Thoracic aorta (tissue), 2 donors: ENCODE measurements around the gene PRKCSH. TPM values are rescaled to one million over a fixed set of nuclear protein-coding genes. Genes with fewer than 3 reads are reported as not detected.
A peak's percentile ranks its signal among the peaks of the same experiment; 100 is the strongest.

Experiments
- ATAC-seq: fragments of 150-250 bp; one replicate; pipeline ENCODE4 v1.8.0; 2017; ENCODE audit warnings: low read depth; ENCODE audit not compliant: insufficient number of reproducible peaks, low FRiP score
- DNase-seq: peaks from one replicate; pipeline ENCODE4 v3.0.0-alpha.2; 2020; ENCODE audit warnings: low spot score
- H3K27ac ChIP-seq, 2 donors: fragments of 200-600 bp; sonication (generic); 1 replicate in 1 of 2; 2 replicates in 1 of 2; pipeline ENCODE4 v1.5.1; 2016; ENCODE audit warnings: mild to moderate bottlenecking in 2 of 2, moderate library complexity in 2 of 2
- H3K27me3 ChIP-seq: fragments of 200-600 bp; sonication (generic); replicated peaks from 2 replicates; pipeline ENCODE4 v1.6.0; 2016; ENCODE audit warnings: mild to moderate bottlenecking; ENCODE audit not compliant: insufficient read depth
- H3K36me3 ChIP-seq: fragments of 200-600 bp; sonication (generic); one replicate; pipeline ENCODE4 v1.5.1; 2016
- H3K4me1 ChIP-seq, 2 donors: fragments of 200-600 bp; sonication (generic); 1 replicate in 1 of 2; 2 replicates in 1 of 2; pipeline versions ENCODE4 v1.5.1 to v1.6.0; 2016; ENCODE audit warnings: low read depth in 2 of 2, mild to moderate bottlenecking in 1 of 2; ENCODE audit not compliant: control insufficient read depth in 1 of 2
- H3K4me3 ChIP-seq: fragments of 200-600 bp; sonication (generic); 2 replicates; pipeline ENCODE4 v1.5.1; 2016; ENCODE audit warnings: mild to moderate bottlenecking
- H3K9me3 ChIP-seq: fragments of 200-600 bp; sonication (generic); 2 replicates; pipeline ENCODE4 v1.5.1; 2016
- total RNA-seq, 2 donors: library from RNA; depleted of rRNA; stranded (reverse); fragments of >200 nt; gene quantifications; one replicate each; pipeline versions ENCODE4 v1.1.0 to v1.2.3, GENCODE V29; 2016
- TF ChIP-seq, protein P1 (sequence below): fragments of 200-600 bp; sonication (generic); IDR thresholded peaks from one replicate; pipeline ENCODE4 v1.5.1; 2019; ENCODE audit warnings: antibody characterized with exemption

Gene PRKCSH
- total RNA-seq, 2 donors from 2014 or later, result 121 to 123 TPM

DNA sequence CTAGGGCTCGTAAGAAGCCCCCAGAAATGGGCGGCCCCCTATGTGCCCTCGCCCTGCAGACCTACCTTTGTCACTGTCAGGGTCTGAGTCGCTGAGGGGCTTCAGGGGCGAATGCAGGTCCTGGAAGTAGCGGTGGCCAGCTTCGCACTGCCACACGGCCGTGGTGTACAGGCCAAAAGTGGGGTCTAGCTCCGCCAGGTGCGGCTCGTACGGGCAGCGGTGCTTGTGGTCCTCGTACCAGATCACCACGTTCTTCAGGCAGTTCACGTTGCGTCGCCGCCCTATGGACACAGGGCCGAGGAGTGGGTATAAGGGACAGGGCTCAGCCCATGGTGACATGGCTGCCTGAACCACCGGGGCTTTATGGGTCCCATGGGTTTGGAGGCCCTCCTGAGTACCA lies 60.5 kb downstream of the PRKCSH start:
- ATAC-seq (no peak), DNase-seq (no peak)
- Histone ChIP-seq H3K36me3 (peaks cover 21% of the 10 kb centered on the region), H3K4me3 (no peak overlapping the region), H3K27me3 (no peaks in the 10 kb centered on the region), H3K4me1 (no peaks in the 10 kb centered on the region), H3K9me3 (no peaks in the 10 kb centered on the region), H3K27ac (no peak overlapping the region)
- TF ChIP-seq, protein P1, sequence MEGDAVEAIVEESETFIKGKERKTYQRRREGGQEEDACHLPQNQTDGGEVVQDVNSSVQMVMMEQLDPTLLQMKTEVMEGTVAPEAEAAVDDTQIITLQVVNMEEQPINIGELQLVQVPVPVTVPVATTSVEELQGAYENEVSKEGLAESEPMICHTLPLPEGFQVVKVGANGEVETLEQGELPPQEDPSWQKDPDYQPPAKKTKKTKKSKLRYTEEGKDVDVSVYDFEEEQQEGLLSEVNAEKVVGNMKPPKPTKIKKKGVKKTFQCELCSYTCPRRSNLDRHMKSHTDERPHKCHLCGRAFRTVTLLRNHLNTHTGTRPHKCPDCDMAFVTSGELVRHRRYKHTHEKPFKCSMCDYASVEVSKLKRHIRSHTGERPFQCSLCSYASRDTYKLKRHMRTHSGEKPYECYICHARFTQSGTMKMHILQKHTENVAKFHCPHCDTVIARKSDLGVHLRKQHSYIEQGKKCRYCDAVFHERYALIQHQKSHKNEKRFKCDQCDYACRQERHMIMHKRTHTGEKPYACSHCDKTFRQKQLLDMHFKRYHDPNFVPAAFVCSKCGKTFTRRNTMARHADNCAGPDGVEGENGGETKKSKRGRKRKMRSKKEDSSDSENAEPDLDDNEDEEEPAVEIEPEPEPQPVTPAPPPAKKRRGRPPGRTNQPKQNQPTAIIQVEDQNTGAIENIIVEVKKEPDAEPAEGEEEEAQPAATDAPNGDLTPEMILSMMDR, result no peak

DNA sequence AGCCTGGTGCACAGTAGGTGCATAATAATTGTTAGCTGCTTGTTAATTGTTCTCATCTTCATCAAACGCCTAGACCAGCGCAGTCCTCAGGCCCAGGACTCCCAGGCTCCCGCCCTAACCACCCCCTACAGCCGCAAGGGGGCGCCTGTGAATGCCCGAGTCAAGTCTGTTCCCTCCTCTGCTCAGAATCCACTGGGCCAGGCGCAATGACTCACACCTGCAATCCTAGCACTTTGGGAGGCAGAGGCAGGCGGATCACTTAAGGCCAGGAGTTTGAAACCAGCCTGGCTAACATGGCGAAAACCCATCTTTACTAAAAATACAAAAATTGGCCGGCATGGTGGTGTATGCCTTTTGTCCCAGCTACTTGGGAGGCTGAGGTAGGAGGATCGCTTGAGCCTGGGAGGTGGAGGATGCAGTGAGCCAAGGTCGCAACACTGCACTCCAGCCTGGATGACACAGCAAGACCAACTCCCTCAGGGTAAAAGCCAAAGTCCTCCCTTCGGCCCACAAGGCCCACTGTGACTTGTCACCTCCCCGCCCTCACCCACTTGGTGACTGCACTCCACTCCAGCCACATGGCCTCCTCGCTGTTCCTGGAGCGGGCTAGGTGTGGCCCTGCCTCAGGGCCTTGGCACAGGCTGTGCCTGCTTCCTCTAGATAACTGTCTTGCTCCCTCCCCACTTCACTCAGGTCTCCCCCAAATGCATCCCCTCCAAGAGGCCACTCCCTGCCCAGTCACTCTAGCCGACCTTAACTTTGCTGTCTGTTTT lies 61.1 kb downstream of the PRKCSH start:
- Histone ChIP-seq H3K27ac (no peak overlapping the region), H3K4me3 (no peak overlapping the region), H3K9me3 (no peaks in the 10 kb centered on the region), H3K27me3 (no peaks in the 10 kb centered on the region), H3K36me3 (peaks cover 21% of the 10 kb centered on the region), H3K4me1 (no peaks in the 10 kb centered on the region)
- TF ChIP-seq, protein P1, result peak; percentile 65
- ATAC-seq, result no peak
- peak; percentile 27 for DNase-seq

DNA sequence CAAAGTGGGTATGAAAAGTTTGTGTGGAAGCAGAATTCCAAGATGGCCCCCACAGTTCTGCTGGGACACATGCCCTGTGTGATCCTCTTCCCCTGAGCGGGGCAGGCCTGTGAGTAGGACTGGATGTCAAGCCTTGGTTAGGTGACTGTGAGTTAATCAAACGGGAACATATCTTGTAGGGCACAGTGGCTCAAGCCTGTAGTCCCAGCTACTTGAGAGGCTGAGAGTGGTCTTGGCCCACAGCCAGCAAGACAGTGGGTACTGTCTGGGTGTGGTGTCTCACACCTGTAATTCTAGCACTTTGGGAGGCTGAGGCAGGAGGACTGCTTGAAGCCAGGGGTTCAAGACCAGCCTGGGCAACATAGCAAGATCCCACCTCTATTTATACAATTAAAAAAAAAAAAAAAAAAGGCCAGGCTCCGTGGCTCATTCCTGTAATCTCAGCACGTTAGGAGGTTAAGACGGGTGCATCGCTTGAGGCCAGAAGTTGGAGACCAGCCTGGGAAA lies 63.8 kb downstream of the PRKCSH start:
- TF ChIP-seq, protein P1, result no peak
- Histone ChIP-seq H3K4me1 (peaks cover 0 to under 1% of the 10 kb centered on the region in 2 donors), H3K27me3 (no peaks in the 10 kb centered on the region), H3K4me3 (no peak overlapping the region), H3K9me3 (no peaks in the 10 kb centered on the region), H3K36me3 (peaks cover 14% of the 10 kb centered on the region), H3K27ac (no peak overlapping the region)
- ATAC-seq (no peak), DNase-seq (no peak)

DNA sequence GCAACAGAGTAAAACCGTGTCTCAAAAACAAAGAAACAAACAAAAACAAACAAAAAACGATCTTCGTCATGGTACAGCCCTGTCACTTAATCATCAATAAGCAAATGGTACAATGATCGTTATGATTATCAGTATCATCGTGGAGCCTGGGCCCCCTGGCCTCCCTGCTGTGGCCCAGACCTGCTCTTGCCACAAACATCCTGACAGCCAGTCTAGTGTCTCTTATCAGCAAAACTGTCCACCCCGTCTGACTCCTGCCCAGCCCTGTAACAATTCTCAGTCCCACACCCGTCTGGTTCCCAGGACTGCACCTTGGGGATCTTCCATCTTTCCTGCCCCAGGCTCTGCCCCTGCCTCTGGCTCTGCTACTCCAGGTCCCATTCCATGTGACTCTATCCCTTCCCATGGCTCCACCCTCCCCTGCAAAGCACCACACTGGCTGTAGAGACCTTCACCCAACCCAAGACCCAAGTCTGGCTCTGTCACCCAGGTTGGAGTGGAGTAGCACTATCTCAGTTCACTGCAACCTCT lies 64.5 kb downstream of the PRKCSH start:
- no peaks in the 10 kb centered on the region for H3K9me3 ChIP-seq
- H3K4me1 ChIP-seq, result peaks cover 0 to 7% of the 10 kb centered on the region in 2 donors
- no peak for ATAC-seq
- H3K27me3 ChIP-seq, result no peaks in the 10 kb centered on the region
- H3K4me3 ChIP-seq, result no peak overlapping the region
- TF ChIP-seq, protein P1, result no peak
- no peak overlapping the region for H3K27ac ChIP-seq
- no peak for DNase-seq
- peaks cover 14% of the 10 kb centered on the region for H3K36me3 ChIP-seq

Other genes with a start within 250 kb of the PRKCSH start
- gene KANK2, start 238.1 kb upstream of the PRKCSH start, total RNA-seq, result 100 to 1,000 TPM; 647 to 689 TPM
- gene ANGPTL8, start 196.0 kb upstream of the PRKCSH start, total RNA-seq, result not detected
- gene DOCK6, start 173.1 kb upstream of the PRKCSH start, total RNA-seq, result 10 to 100 TPM; 30.5 to 49.3 TPM
- not detected for gene TSPAN16, start 139.5 kb upstream of the PRKCSH start, total RNA-seq
- gene RAB3D, start 96.0 kb upstream of the PRKCSH start, total RNA-seq, result 10 to 100 TPM; 14.2 to 20.4 TPM
- 100 to 1,000 TPM; 103 to 144 TPM for gene TMEM205, start 89.4 kb upstream of the PRKCSH start, total RNA-seq
- gene CCDC159, start 89.1 kb upstream of the PRKCSH start, total RNA-seq, result 10 to 100 TPM; 15.1 to 21.8 TPM
- gene PLPPR2, start 80.2 kb upstream of the PRKCSH start, total RNA-seq, result 10 to 100 TPM; 55.7 to 69.7 TPM
- gene SWSAP1, start 61.0 kb upstream of the PRKCSH start, total RNA-seq, result 1 to 10 TPM; 1.2 to 1.5 TPM
- 1 to 10 TPM; 5.6 to 7.1 TPM for gene EPOR, start 51.3 kb upstream of the PRKCSH start, total RNA-seq
- gene RGL3, start 16.3 kb upstream of the PRKCSH start, total RNA-seq, result 10 to 100 TPM; 43.6 to 47.4 TPM
- gene ODAD3, start 514 bp upstream of the PRKCSH start, total RNA-seq, result 1 to 10 TPM in 1 of 2 donors, under 1 TPM in 1; 0.35 to 2.0 TPM
- gene ELAVL3, start 45.4 kb downstream of the PRKCSH start, total RNA-seq, result not detected
- gene ZNF653, start 70.2 kb downstream of the PRKCSH start, total RNA-seq, result 10 to 100 TPM in 1 of 2 donors, 1 to 10 TPM in 1; 5.4 to 25.0 TPM
- gene ECSIT, start 93.5 kb downstream of the PRKCSH start, total RNA-seq, result 10 to 100 TPM; 40.4 to 44.1 TPM
- 1,000 to 10,000 TPM in 1 of 2 donors, 100 to 1,000 TPM in 1; 703 to 1,224 TPM for gene CNN1, start 103.2 kb downstream of the PRKCSH start, total RNA-seq
- gene ELOF1, start 123.6 kb downstream of the PRKCSH start, total RNA-seq, result 10 to 100 TPM; 24.3 to 36.6 TPM
- gene ACP5, start 142.0 kb downstream of the PRKCSH start, total RNA-seq, result 10 to 100 TPM in 1 of 2 donors, 1 to 10 TPM in 1; 1.6 to 14.6 TPM
- 10 to 100 TPM in 1 of 2 donors, 1 to 10 TPM in 1; 5.6 to 13.1 TPM for gene ZNF627, start 161.8 kb downstream of the PRKCSH start, total RNA-seq